ENCODE results near the gene LAMB4.

The LAMB4 gene

GRCh38 chr7:108138911-108139310 is 8.8 kb upstream of the LAMB4 start:
- TF ChIP-seq MYC (IDR thresholded peaks at IDR 0.05; ENCODE audit: low read depth, low read length) (no peak), CTCF (IDR thresholded peaks at IDR 0.05; ENCODE audit: low read depth, low read length) (no peak), MAX (IDR thresholded peaks at IDR 0.05; ENCODE audit: low read depth, low read length) (no peak)
- DNase-seq (ENCODE audit: low read depth), result no peak
- H3K4me3 ChIP-seq (ENCODE audit: low read depth, low read length), result no peak overlapping the region

DNA sequence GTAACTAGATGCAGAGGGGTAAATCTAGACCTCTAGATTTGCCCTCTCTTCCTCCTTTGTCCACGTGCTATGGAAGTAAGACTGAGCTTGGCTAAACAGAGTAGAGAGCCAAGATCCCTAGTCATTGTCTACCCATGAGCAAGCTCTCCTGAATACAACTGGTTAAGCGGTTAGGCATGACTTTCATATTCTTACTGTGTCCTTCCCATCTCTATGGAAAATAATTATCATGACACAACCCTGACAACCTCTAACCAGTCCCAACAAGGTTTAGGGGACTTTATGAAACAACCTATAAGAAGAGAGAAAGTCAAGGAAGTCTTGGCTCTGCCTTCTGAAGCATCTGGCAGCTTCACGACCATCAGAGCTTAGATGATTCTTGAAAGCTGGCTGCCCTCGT is 7.8 kb upstream of the LAMB4 start:
- no peak for DNase-seq (ENCODE audit: low read depth)
- no peak overlapping the region for H3K4me3 ChIP-seq (ENCODE audit: low read depth, low read length)
- TF ChIP-seq MAX (IDR thresholded peaks at IDR 0.05; ENCODE audit: low read depth, low read length) (no peak), MYC (IDR thresholded peaks at IDR 0.05; ENCODE audit: low read depth, low read length) (no peak), POLR2A (IDR thresholded peaks at IDR 0.05; ENCODE audit: extremely low read depth, insufficient read length) (no peak), CTCF (IDR thresholded peaks at IDR 0.05; ENCODE audit: low read depth, low read length) (no peak)

DNA sequence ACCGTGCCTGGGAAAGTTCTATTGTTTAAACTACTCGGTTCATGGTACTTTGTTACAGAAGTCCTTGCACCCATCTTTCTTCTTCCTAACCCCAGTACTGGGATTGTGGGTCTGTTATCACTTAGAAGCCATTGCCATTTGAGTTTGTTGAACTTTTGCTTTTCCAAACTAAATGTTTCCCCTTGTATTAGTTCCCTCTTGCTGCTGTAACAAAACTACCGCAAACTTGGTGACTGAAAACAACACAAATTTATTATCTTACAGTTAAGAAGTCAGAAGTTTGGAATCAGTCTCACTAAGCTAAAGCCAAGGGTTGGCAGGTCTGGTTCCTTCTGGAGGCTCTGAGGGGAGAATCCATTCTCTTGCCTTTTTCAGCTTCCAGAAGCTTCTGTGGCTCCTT is 6.9 kb upstream of the LAMB4 start:
- TF ChIP-seq POLR2A (IDR thresholded peaks at IDR 0.05; ENCODE audit: extremely low read depth, insufficient read length) (no peak), CTCF (IDR thresholded peaks at IDR 0.05; ENCODE audit: low read depth, low read length) (no peak), MYC (IDR thresholded peaks at IDR 0.05; ENCODE audit: low read depth, low read length) (no peak), MAX (IDR thresholded peaks at IDR 0.05; ENCODE audit: low read depth, low read length) (no peak)
- no peak overlapping the region for H3K4me3 ChIP-seq (ENCODE audit: low read depth, low read length)
- no peak for DNase-seq (ENCODE audit: low read depth)

DNA sequence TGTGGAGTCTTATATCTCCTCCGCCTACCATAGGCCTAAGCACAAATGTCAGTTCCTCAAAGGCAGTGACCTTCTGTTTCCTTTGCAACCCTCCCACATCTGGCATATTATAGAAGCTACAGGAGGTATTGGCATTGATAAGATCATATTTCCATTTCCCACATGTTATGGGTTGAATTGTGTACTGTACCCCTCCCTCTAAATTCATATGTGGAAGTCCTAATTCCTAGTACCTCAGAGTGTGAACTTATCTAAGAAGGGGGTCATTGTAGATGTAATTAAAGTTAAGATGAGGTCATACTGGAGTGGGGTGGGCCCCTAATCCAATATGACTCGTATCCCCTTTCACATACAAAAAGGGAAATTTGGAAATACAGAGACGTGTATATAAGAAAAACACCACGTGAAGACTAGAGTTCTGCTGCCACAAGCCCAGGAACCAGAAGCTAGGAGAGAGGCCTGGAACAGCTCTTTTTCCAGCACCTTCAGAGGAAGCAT is 6.1 kb upstream of the LAMB4 start:
- DNase-seq (ENCODE audit: low read depth), result peak; percentile 91
- TF ChIP-seq MYC (IDR thresholded peaks at IDR 0.05; ENCODE audit: low read depth, low read length) (peak; percentile 48; the same call in 1 of the 2 replicates), MAX (IDR thresholded peaks at IDR 0.05; ENCODE audit: low read depth, low read length) (peak; percentile 47; the same call in 1 of the 2 replicates), POLR2A (IDR thresholded peaks at IDR 0.05; ENCODE audit: extremely low read depth, insufficient read length) (no peak), CTCF (IDR thresholded peaks at IDR 0.05; ENCODE audit: low read depth, low read length) (no peak)
- peak overlapping the region; percentile 22 for H3K4me3 ChIP-seq (ENCODE audit: low read depth, low read length)

DNA sequence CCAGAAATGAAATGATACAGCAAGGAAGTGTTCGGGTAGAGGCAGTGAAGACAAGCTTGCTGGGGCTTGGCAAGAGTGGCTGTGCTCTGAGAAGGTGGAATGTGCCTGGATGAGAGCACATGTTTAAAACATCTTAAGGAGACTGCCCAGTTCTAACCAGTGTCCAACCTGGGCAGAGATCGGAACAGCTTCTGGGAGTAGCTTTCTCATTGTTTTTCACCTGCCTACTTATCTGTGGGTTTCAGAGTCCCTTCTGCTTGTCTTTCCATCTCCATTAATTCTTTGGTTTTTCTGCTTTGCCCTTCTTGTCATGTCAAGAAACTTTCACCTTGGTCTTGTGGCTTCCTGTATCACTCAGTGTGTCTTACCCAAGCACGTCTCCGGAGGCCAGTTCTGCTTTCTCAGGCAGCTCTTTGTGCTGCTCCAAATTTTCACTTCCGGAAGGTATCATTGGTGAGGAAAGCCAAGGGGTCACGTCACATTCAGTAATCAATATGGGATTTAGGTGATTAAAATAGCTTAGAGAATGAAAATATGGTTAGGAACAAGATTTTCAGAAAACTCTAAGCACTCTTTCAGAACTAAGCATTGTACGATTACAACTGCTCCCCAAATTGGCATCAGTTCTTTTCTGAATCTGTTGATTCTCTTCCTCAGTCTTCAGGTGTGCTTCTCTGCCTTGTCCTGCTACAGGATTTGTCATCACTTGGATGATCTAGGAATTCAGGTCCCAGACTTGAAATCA is 5.5 kb upstream of the LAMB4 start:
- no peak for TF ChIP-seq POLR2A (IDR thresholded peaks at IDR 0.05; ENCODE audit: extremely low read depth, insufficient read length)
- no peak for TF ChIP-seq MAX (IDR thresholded peaks at IDR 0.05; ENCODE audit: low read depth, low read length)
- TF ChIP-seq CTCF (IDR thresholded peaks at IDR 0.05; ENCODE audit: low read depth, low read length), result no peak
- TF ChIP-seq MYC (IDR thresholded peaks at IDR 0.05; ENCODE audit: low read depth, low read length), result peak; percentile 67
- peak overlapping the region; percentile 22 for H3K4me3 ChIP-seq (ENCODE audit: low read depth, low read length)
- peak; percentile 94 for DNase-seq (ENCODE audit: low read depth)

Data from NB4 (cell line).